ENCODE measurements around the gene SSBP1.
"Not testable (repeated sequence)": the region's sequence is repeated elsewhere in the genome, so short reads cannot be mapped to it uniquely, and the experiment has no call there.

SSBP1 gene

GRCh38 chr7:141763797-141764196, 25.6 kb downstream of the SSBP1 start, which contains the start of gene TAS2R3:
Gene TAS2R3, plus strand, starts transcription at chr7:141764097. Its CDS starts 62 bp downstream, at chr7:141764159.
- no peak for DNase-seq (ENCODE audit: low read depth in 2 of 3, low spot score in 1 of 3)

GRCh38 chr7:141770083-141770583, 32.0 kb downstream of the SSBP1 start:
- not testable (repeated sequence) for DNase-seq (ENCODE audit: low read depth in 2 of 3, low spot score in 1 of 3)

GRCh38 chr7:141776374-141776773, 38.2 kb downstream of the SSBP1 start, which contains the start of gene TAS2R4:
Gene TAS2R4, plus strand, starts transcription at chr7:141776674. Its CDS starts 1,815 bp downstream, at chr7:141778489.
- no peak for DNase-seq (ENCODE audit: low read depth in 2 of 3, low spot score in 1 of 3)

- DNase-seq (ENCODE audit: low read depth in 2 of 3, low spot score in 1 of 3) = peak in 1 of 3 donors; percentile 18
Observed at GRCh38 chr7:141785706-141786552, 47.8 kb downstream of the SSBP1 start.

- no peak for DNase-seq (ENCODE audit: low read depth in 2 of 3, low spot score in 1 of 3)
Observed at GRCh38 chr7:141788296-141788695, 50.1 kb downstream of the SSBP1 start.

GRCh38 chr7:141789917-141790316, 51.8 kb downstream of the SSBP1 start, which contains the start of gene TAS2R5:
Gene TAS2R5, plus strand, starts transcription at chr7:141790217. Its CDS starts 145 bp downstream, at chr7:141790362.
- no peak for DNase-seq (ENCODE audit: low read depth in 2 of 3, low spot score in 1 of 3)

GRCh38 chr7:141792526-141792925, 54.4 kb downstream of the SSBP1 start:
- no peak for DNase-seq (ENCODE audit: low read depth in 2 of 3, low spot score in 1 of 3)

All from stimulated activated CD4-positive, alpha-beta T cell treated with anti-CD3 and anti-CD28 coated beads, Interleukin-12 subunit alpha, Interleukin-12 subunit beta, amount 100 ng/mL, for 48 hours (primary cell).